Mucosa of descending colon (tissue), 3 donors: ENCODE data around the gene CXXC5. TPM values are rescaled to one million over a fixed set of nuclear protein-coding genes. Genes with fewer than 3 reads are reported as not detected.

Experiments used
- ATAC-seq: fragments of 200-7000 bp; cut with Tn5 transposase; one replicate; pipeline ENCODE4 v1.9.1; 2020; ENCODE audit warnings: mild to moderate bottlenecking, moderate library complexity
- DNase-seq, 3 donors: peaks; one replicate each; pipeline ENCODE4 v3.0.0-alpha.2; 2020
- H3K36me3 ChIP-seq: fragments of 200-600 bp; one replicate; pipeline ENCODE4 v1.8.0; 2021; ENCODE audit warnings: low read depth, mild to moderate bottlenecking
- H3K4me1 ChIP-seq: fragments of 200-600 bp; one replicate; pipeline ENCODE4 v1.8.0; 2021; ENCODE audit warnings: low read depth, mild to moderate bottlenecking
- H3K4me3 ChIP-seq: fragments of 200-600 bp; one replicate; pipeline ENCODE4 v1.8.0; 2021; ENCODE audit warnings: mild to moderate bottlenecking
- H3K9me3 ChIP-seq: fragments of 200-600 bp; one replicate; pipeline ENCODE4 v1.8.0; 2021; ENCODE audit warnings: mild to moderate bottlenecking
- intact Hi-C, 2 donors: fragments of 100-400 bp; cut with DNase I in 1 of 2; cut with micrococcal nuclease in 1 of 2; formaldehyde crosslinking; loops; one replicate each; pipeline versions ENCODE4 v1.11.0 to v1.11.1; 2022; cut with DNase I, micrococcal nuclease
- total RNA-seq, 3 donors: library from RNA; stranded (reverse); fragmentation: NEBNext Ultra II Directional in 2 of 3; extraction: Animal tissue kit (Norgen Biotek cat#: 25700) in 2 of 3; gene quantifications; one replicate each; pipeline versions ENCODE4 v1.2.1 to v1.2.4, GENCODE V29; 2021 to 2023
- TF ChIP-seq, protein P1 (sequence below): fragments of 200-600 bp; IDR thresholded peaks from one replicate; pipeline ENCODE4 v1.8.0; 2022; ENCODE audit warnings: antibody characterized with exemption, mild to moderate bottlenecking
- donor health status: DM: no; HTN: no; CAD: no; lungs with moderate emphysema.
- donor health status: DM: no; HTN: no; CAD: no.
- donor health status: DM: no; HTN: yes; CAD: no.

CXXC5 gene
- total RNA-seq, 3 donors from 2014 or later: 28.1 to 31.0 (median 28.3) TPM

DNA sequence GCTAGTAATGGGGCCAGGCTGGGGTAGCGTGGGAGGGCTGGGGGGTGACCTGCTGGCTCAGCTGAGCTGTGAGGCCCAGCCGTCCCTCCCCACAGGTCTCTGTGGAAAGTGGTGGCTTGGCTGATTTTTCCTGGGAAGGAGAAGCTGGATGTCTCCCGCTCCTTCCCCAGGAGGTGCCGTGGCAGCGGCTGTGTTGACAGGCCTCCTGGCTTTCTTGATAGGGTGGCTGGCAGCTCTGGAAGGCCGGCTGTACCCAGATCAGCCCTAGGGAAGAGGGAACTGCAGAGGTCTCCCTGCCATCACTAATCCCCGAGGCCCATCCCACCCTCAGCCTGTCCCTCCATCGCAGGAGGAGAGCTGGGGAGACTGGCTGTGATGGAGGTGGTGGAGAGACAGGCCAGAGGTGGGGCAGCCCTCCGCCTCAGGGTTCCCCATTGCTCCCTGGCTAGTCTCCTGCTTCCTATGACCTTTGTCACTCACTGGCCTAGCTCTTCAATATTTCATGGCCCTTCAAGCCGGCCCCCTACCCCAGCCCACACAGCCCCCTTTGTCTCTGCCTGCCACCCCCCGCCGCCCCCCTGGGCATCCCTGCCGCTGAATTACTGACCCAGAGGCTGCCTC lies 6.8 kb downstream of the CXXC5 start:
- no peaks in the 10 kb centered on the region for H3K36me3 ChIP-seq
- no peak overlapping the region for H3K4me3 ChIP-seq
- H3K4me1 ChIP-seq: peaks cover 75% of the 10 kb centered on the region
- TF ChIP-seq, protein P1, sequence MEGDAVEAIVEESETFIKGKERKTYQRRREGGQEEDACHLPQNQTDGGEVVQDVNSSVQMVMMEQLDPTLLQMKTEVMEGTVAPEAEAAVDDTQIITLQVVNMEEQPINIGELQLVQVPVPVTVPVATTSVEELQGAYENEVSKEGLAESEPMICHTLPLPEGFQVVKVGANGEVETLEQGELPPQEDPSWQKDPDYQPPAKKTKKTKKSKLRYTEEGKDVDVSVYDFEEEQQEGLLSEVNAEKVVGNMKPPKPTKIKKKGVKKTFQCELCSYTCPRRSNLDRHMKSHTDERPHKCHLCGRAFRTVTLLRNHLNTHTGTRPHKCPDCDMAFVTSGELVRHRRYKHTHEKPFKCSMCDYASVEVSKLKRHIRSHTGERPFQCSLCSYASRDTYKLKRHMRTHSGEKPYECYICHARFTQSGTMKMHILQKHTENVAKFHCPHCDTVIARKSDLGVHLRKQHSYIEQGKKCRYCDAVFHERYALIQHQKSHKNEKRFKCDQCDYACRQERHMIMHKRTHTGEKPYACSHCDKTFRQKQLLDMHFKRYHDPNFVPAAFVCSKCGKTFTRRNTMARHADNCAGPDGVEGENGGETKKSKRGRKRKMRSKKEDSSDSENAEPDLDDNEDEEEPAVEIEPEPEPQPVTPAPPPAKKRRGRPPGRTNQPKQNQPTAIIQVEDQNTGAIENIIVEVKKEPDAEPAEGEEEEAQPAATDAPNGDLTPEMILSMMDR: no peak
- intact Hi-C loops: no loop called here
- ATAC-seq (no peak), DNase-seq (peak in 1 of 3 donors; percentile 51)
- H3K9me3 ChIP-seq: no peaks in the 10 kb centered on the region

- peak; percentile 32 for ATAC-seq
Observed at GRCh38 chr5:139655727-139656271, 7.7 kb downstream of the CXXC5 start.

DNA sequence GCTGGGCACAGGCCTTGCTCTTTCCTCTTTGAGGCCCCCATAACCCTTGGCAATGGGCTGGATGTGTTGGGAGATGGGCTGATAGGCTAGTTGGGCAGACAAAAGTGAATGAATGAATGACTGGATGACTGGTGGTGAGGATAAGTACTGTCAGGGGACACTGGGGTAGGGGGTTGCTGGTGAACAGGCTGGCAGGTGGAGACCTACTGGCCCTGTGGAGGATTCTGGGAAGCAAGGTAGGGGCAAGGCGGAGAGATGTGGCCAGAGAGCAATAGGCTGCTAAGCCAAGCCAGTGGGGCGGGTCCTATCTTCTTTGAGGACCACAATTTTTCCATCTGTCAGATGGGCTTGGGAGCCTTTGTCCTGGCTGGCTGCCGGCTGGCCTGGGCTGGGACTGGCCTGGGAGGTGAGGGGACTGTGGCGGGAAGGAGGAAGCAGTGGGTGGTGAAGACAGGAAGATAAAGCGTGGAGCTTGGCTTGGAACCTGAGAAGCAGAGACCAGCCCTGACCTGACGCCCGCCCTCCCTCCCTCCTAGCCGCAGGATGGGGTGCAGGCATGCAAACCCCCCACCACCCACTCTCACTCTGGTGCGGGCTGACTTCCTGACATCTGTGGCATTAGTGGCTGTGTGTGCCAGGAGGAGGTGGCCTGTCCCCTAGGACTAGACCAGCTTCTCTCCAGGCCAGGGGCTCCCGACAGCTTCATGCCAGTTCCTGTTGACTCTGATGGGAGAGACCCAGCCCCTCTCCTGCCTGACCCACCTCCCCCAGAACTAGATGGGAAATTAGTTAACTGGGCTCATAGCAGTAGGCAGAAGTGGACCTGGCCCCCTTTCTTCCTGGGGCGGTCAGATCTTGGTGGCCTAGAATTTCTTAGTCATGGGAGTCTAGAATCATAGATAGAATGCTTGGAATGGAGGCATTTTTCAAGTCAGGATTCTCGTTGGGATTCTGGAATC lies 9.5 kb downstream of the CXXC5 start:
- ATAC-seq (no peak), DNase-seq (peak in 2 of 3 donors; percentile 39 to 62)
- H3K4me1 ChIP-seq: peaks cover 63% of the 10 kb centered on the region
- H3K9me3 ChIP-seq: no peaks in the 10 kb centered on the region
- H3K4me3 ChIP-seq: no peak overlapping the region
- H3K36me3 ChIP-seq: no peaks in the 10 kb centered on the region
- TF ChIP-seq, protein P1: no peak
- intact Hi-C loops: no loop called here

More at GRCh38 chr5:139655727-139656271, 7.7 kb downstream of the CXXC5 start:
- Histone ChIP-seq H3K4me1 (peaks cover 73% of the 10 kb centered on the region), H3K9me3 (no peaks in the 10 kb centered on the region), H3K36me3 (no peaks in the 10 kb centered on the region), H3K4me3 (no peak overlapping the region)
- intact Hi-C loops: no loop called here
- TF ChIP-seq, protein P1: no peak
- peak in 2 of 3 donors; percentile 60 to 72 for DNase-seq

GRCh38 chr5:139658501-139658927 lies 10.4 kb downstream of the CXXC5 start:
- H3K4me3 ChIP-seq: no peak overlapping the region

More at GRCh38 chr5:139658501-139658927, 10.4 kb downstream of the CXXC5 start:
- intact Hi-C loops: no loop called here
- H3K9me3 ChIP-seq: no peaks in the 10 kb centered on the region
- DNase-seq (peak in 2 of 3 donors; percentile 43 to 60), ATAC-seq (no peak)
- no peaks in the 10 kb centered on the region for H3K36me3 ChIP-seq
- peaks cover 63% of the 10 kb centered on the region for H3K4me1 ChIP-seq
- TF ChIP-seq, protein P1: no peak
